ENCODE results near the gene ZNF518A. TPM values are rescaled to one million over a fixed set of nuclear protein-coding genes. Genes with fewer than 3 reads are reported as not detected.
A peak's percentile ranks its signal among the peaks of the same experiment; 100 is the strongest.

Gene ZNF518A
- total and polyA plus RNA-seq, 2 donors (not counting 1 experiment from before 2014, with no cell fraction given): 7.9 to 34.8 TPM

DNA sequence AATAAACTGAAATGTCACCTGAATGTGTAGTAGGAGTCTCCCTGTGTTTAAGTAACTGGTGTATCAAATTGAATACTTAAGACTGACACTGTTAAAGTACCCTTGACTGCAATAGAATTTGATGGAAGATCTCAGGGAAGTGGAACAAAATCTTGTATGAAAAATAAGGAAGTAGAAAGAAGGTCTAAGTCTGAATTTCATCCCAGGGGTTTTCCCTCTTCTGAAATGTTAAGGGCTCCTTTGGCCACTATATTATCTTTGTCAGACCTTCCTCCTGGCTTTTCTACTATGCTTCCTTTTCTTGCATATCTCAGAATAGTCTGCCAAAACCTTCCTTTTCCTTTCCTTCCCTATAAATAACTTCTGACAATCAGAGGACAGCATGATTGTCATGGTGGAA lies 81.7 kb downstream of the ZNF518A start:
- Mint-ChIP-seq H3K4me1 (peaks cover 21% of the 10 kb centered on the region), H3K27ac (peak overlapping the region; percentile 43), H3K9me3 (ENCODE audit: insufficient read depth) (no peaks in the 10 kb centered on the region), H3K4me3 (no peak overlapping the region), H3K27me3 (no peaks in the 10 kb centered on the region)
- Histone ChIP-seq H3K36me3 (replicated peaks in 1 of 2; ENCODE audit: control extremely low read depth in 1 of 2, control insufficient read depth in 1 of 2, extremely low read depth in 1 of 2, insufficient read depth in 2 of 2, low read length in 1 of 2) (peaks cover 22 to 98% of the 10 kb centered on the region in 2 experiments), H3K9ac (ENCODE audit: low read length) (no peak overlapping the region), H3K9me3 (ENCODE audit: control extremely low read depth in 1 of 3, control insufficient read depth in 2 of 3, insufficient read depth in 1 of 3, low read length in 2 of 3) (no peaks in the 10 kb centered on the region), H3K27ac (ENCODE audit: low read length in 2 of 2) (peak overlapping the region in 1 of 2 donors; percentile 62), H3K4me1 (ENCODE audit: control insufficient read depth in 2 of 2, insufficient read depth in 2 of 2, low read length in 2 of 2) (peaks cover 4 to 7% of the 10 kb centered on the region in 2 donors), H2AFZ (ENCODE audit: insufficient read depth, low read depth, low read length, poor library complexity, severe bottlenecking) (no peak overlapping the region), H3K27me3 (replicated peaks in 1 of 4; ENCODE audit: control extremely low read depth in 1 of 4, control insufficient read depth in 3 of 4, insufficient read depth in 4 of 4, low read length in 3 of 4) (no peaks in the 10 kb centered on the region), H4K20me1 (ENCODE audit: control insufficient read depth, insufficient read depth, low read length, poor library complexity, severe bottlenecking) (peaks cover 60% of the 10 kb centered on the region), H3K79me2 (ENCODE audit: control insufficient read depth, insufficient read depth, low read length) (peaks cover 13% of the 10 kb centered on the region), H3K4me2 (replicated peaks; ENCODE audit: low read depth, low read length, poor library complexity, severe bottlenecking) (no peak overlapping the region), H3K4me3 (ENCODE audit: control extremely low read depth in 1 of 5, extremely low read depth in 1 of 5, insufficient read depth in 1 of 5, low read depth in 2 of 5, low read length in 4 of 5) (no peak overlapping the region)
- intact Hi-C loops (cut with micrococcal nuclease): no loop called here
- POLR2A ChIA-PET: no interaction called here
- DNase-seq (no peak), ATAC-seq (ENCODE audit: low read depth) (no peak)
- TF ChIP-seq EZH2 (IDR thresholded peaks at IDR 0.05; ENCODE audit: borderline replicate concordance, insufficient read depth, low read depth, low read length, poor library complexity, severe bottlenecking): no peak
- CTCF ChIA-PET: no interaction called here

DNA sequence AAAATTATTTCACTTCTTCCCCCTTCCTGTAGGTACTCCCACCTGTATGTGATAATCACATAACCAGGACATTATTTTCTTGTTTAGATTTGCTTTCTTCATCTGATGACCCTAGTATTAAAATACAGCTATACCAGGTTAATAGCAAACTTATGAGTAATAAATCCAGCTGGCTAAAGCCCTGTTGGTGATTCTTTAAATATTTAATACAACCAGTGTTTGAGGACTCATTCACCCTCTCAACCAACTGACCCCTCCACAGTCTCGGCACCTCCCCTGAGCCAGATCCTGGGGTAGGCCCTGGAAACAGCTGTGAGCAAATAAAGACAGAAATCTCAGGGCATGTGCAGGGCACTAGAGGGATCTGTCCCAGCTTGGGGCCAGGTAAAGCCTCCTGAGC lies 82.8 kb downstream of the ZNF518A start:
- Histone ChIP-seq H2AFZ (ENCODE audit: insufficient read depth, low read depth, low read length, poor library complexity, severe bottlenecking) (no peak overlapping the region), H3K4me2 (replicated peaks; ENCODE audit: low read depth, low read length, poor library complexity, severe bottlenecking) (no peak overlapping the region), H3K9ac (ENCODE audit: low read length) (no peak overlapping the region), H3K36me3 (replicated peaks in 1 of 2; ENCODE audit: control extremely low read depth in 1 of 2, control insufficient read depth in 1 of 2, extremely low read depth in 1 of 2, insufficient read depth in 2 of 2, low read length in 1 of 2) (peaks cover 19 to 95% of the 10 kb centered on the region in 2 experiments), H4K20me1 (ENCODE audit: control insufficient read depth, insufficient read depth, low read length, poor library complexity, severe bottlenecking) (peaks cover 55% of the 10 kb centered on the region), H3K9me3 (ENCODE audit: control extremely low read depth in 1 of 3, control insufficient read depth in 2 of 3, insufficient read depth in 1 of 3, low read length in 2 of 3) (no peaks in the 10 kb centered on the region), H3K4me3 (ENCODE audit: control extremely low read depth in 1 of 5, extremely low read depth in 1 of 5, insufficient read depth in 1 of 5, low read depth in 2 of 5, low read length in 4 of 5) (no peak overlapping the region), H3K27me3 (replicated peaks in 1 of 4; ENCODE audit: control extremely low read depth in 1 of 4, control insufficient read depth in 3 of 4, insufficient read depth in 4 of 4, low read length in 3 of 4) (no peaks in the 10 kb centered on the region), H3K4me1 (ENCODE audit: control insufficient read depth in 2 of 2, insufficient read depth in 2 of 2, low read length in 2 of 2) (peaks cover 4 to 7% of the 10 kb centered on the region in 2 donors), H3K27ac (ENCODE audit: low read length in 2 of 2) (peak overlapping the region in 1 of 2 donors; percentile 32), H3K79me2 (ENCODE audit: control insufficient read depth, insufficient read depth, low read length) (peaks cover 13% of the 10 kb centered on the region)
- H3K4me3 Mint-ChIP-seq: no peak overlapping the region
- no peaks in the 10 kb centered on the region for H3K27me3 Mint-ChIP-seq
- intact Hi-C loops (cut with micrococcal nuclease): no loop called here
- peaks cover 21% of the 10 kb centered on the region for H3K4me1 Mint-ChIP-seq
- peak overlapping the region; percentile 34 for H3K27ac Mint-ChIP-seq
- no peaks in the 10 kb centered on the region for H3K9me3 Mint-ChIP-seq (ENCODE audit: insufficient read depth)
- WGBS (ENCODE audit: insufficient coverage): 100% methylated on average over 1 of the region's 1 CpG
- TF ChIP-seq EZH2 (IDR thresholded peaks at IDR 0.05; ENCODE audit: borderline replicate concordance, insufficient read depth, low read depth, low read length, poor library complexity, severe bottlenecking): no peak
- TF ChIP-seq, protein P1, sequence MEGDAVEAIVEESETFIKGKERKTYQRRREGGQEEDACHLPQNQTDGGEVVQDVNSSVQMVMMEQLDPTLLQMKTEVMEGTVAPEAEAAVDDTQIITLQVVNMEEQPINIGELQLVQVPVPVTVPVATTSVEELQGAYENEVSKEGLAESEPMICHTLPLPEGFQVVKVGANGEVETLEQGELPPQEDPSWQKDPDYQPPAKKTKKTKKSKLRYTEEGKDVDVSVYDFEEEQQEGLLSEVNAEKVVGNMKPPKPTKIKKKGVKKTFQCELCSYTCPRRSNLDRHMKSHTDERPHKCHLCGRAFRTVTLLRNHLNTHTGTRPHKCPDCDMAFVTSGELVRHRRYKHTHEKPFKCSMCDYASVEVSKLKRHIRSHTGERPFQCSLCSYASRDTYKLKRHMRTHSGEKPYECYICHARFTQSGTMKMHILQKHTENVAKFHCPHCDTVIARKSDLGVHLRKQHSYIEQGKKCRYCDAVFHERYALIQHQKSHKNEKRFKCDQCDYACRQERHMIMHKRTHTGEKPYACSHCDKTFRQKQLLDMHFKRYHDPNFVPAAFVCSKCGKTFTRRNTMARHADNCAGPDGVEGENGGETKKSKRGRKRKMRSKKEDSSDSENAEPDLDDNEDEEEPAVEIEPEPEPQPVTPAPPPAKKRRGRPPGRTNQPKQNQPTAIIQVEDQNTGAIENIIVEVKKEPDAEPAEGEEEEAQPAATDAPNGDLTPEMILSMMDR (IDR thresholded peaks at IDR 0.05): no peak
- POLR2A ChIA-PET: no interaction called here
- ATAC-seq (ENCODE audit: low read depth): no peak
- CTCF ChIA-PET: interaction anchor here (1.3 to 3.9 kb wide), 3 partner anchors 17 to 104 kb away, joined by 3 to 19 read pairs (median 7); no protein-coding TSS in a partner anchor
- no peak for DNase-seq

Small RNAs within 50 kb of the gene (small RNA-seq; reads per million reads assigned to genes)
- not detected for gene RNU6-271P (ENCODE audit: insufficient read length, low read depth, low replicate concordance)

Other genes starting within 250 kb of the ZNF518A start
- 1.2 and 2.1 TPM in 2 replicates for gene CC2D2B, start 222.3 kb upstream of the ZNF518A start, total RNA-seq
- 0.58 and 0.70 TPM in 2 replicates for gene CC2D2B, start 222.3 kb upstream of the ZNF518A start, polyA plus RNA-seq
- gene CCNJ, start 86.7 kb upstream of the ZNF518A start, total RNA-seq: 8.9 and 9.1 TPM in 2 replicates
- 2.8 and 2.9 TPM in 2 replicates for gene CCNJ, start 86.7 kb upstream of the ZNF518A start, polyA plus RNA-seq
- gene BLNK, start 141.3 kb downstream of the ZNF518A start, total RNA-seq: 205 and 210 TPM in 2 replicates
- gene BLNK, start 141.3 kb downstream of the ZNF518A start, polyA plus RNA-seq: 150 and 153 TPM in 2 replicates
- not detected in 2 replicates for gene DNTT, start 174.1 kb downstream of the ZNF518A start, total RNA-seq
- not detected in 2 replicates for gene DNTT, start 174.1 kb downstream of the ZNF518A start, polyA plus RNA-seq
- gene OPALIN, start 228.7 kb downstream of the ZNF518A start, total RNA-seq: not detected in 2 replicates
- not detected in 2 replicates for gene OPALIN, start 228.7 kb downstream of the ZNF518A start, polyA plus RNA-seq